Measurements from ENCODE around the gene FAM193B.

Gene FAM193B

DNA sequence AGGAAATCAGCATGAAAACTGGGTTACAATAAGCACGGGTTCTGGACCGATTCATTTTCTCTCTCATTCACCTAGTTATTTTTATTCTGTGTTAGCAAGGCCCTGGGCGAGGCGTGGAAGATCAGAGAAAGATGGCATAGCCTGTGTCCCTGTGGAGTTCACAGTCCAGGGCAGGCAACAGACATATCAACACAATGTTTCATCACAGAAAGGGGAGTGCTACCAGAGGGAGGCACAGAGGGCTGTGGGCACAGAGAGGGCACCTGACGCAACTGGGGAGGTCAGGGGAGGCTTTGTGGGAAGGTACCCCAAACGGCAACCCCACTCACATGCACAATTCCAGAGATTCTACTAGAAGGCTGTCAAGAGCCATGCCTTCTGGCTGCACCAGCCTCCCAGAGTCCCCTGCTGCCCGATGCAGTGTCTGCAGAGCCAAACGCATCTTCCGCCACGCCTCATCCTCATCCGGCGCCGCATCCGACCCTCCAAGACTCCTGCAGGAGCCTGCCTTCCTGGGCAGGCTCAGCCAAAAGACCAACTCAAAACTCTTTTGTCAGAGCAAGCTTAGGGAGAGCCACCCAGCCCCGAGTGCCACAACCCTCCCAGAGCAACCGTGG, 1.4 kb downstream of the FAM193B start:
- Histone ChIP-seq H3K27me3 (ENCODE audit: control insufficient read depth, insufficient read depth, low read length) (no peaks in the 10 kb centered on the region), H3K27ac (ENCODE audit: low read depth, low read length) (peak overlapping the region; percentile 79; the same call in 1 of the 2 replicates), H3K4me3 (ENCODE audit: low read depth, low read length) (peak overlapping the region; percentile 98), H3K36me3 (ENCODE audit: control insufficient read depth, insufficient read depth, low read length) (peaks cover 33% of the 10 kb centered on the region), H3K9ac (ENCODE audit: low read length) (peak overlapping the region; percentile 91), H3K4me1 (ENCODE audit: control insufficient read depth, insufficient read depth, low read length) (peaks cover 18% of the 10 kb centered on the region), H3K9me3 (ENCODE audit: control insufficient read depth, insufficient read depth, low read depth, low read length) (no peaks in the 10 kb centered on the region)

DNA sequence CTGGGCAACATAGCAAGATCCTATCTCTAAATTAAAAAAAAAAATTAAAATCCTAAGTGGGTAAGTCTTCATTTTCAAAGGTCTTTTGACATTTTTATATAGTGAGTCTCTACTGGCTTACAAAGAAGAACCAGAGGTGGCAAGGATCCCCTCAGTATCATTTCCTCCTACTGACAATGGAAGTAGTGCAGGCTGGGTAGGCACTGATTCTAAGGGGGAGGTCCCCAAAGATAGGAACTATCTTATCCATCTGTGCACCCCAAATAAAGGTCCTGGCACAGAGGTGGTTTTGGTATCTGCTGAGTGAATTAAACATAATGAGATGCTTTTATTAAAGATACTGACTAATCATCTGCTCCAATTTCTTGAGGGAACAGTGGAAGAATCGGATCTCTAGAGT, 4.2 kb downstream of the FAM193B start:
- Histone ChIP-seq H3K4me1 (ENCODE audit: control insufficient read depth, insufficient read depth, low read length) (peaks cover 24% of the 10 kb centered on the region), H3K9ac (ENCODE audit: low read length) (no peak overlapping the region)

GRCh38 chr5:177548495-177548894, 5.9 kb downstream of the FAM193B start:
- peaks cover 33% of the 10 kb centered on the region for H3K36me3 ChIP-seq (ENCODE audit: control insufficient read depth, insufficient read depth, low read length)
- H3K27ac ChIP-seq (ENCODE audit: low read depth, low read length): no peak overlapping the region
- no peak overlapping the region for H3K9ac ChIP-seq (ENCODE audit: low read length)
- no peaks in the 10 kb centered on the region for H3K27me3 ChIP-seq (ENCODE audit: control insufficient read depth, insufficient read depth, low read length)
- H3K4me3 ChIP-seq (ENCODE audit: low read depth, low read length): no peak overlapping the region
- peaks cover 20% of the 10 kb centered on the region for H3K4me1 ChIP-seq (ENCODE audit: control insufficient read depth, insufficient read depth, low read length)
- H3K9me3 ChIP-seq (ENCODE audit: control insufficient read depth, insufficient read depth, low read depth, low read length): no peaks in the 10 kb centered on the region

More for the DNA sequence above, 4.2 kb downstream of the FAM193B start:
- Histone ChIP-seq H3K27ac (ENCODE audit: low read depth, low read length) (no peak overlapping the region), H3K27me3 (ENCODE audit: control insufficient read depth, insufficient read depth, low read length) (no peaks in the 10 kb centered on the region), H3K4me3 (ENCODE audit: low read depth, low read length) (no peak overlapping the region), H3K36me3 (ENCODE audit: control insufficient read depth, insufficient read depth, low read length) (peaks cover 33% of the 10 kb centered on the region), H3K9me3 (ENCODE audit: control insufficient read depth, insufficient read depth, low read depth, low read length) (no peaks in the 10 kb centered on the region)

- Histone ChIP-seq H3K36me3 (ENCODE audit: control insufficient read depth, insufficient read depth, low read length) (peaks cover 29% of the 10 kb centered on the region), H3K27ac (ENCODE audit: low read depth, low read length) (no peak overlapping the region), H3K9me3 (ENCODE audit: control insufficient read depth, insufficient read depth, low read depth, low read length) (no peaks in the 10 kb centered on the region), H3K4me3 (ENCODE audit: low read depth, low read length) (no peak overlapping the region), H3K4me1 (ENCODE audit: control insufficient read depth, insufficient read depth, low read length) (peaks cover 13% of the 10 kb centered on the region), H3K9ac (ENCODE audit: low read length) (no peak overlapping the region), H3K27me3 (ENCODE audit: control insufficient read depth, insufficient read depth, low read length) (no peaks in the 10 kb centered on the region)
These were observed 6.6 kb downstream of the FAM193B start for GRCh38 chr5:177547736-177548135.

DNA sequence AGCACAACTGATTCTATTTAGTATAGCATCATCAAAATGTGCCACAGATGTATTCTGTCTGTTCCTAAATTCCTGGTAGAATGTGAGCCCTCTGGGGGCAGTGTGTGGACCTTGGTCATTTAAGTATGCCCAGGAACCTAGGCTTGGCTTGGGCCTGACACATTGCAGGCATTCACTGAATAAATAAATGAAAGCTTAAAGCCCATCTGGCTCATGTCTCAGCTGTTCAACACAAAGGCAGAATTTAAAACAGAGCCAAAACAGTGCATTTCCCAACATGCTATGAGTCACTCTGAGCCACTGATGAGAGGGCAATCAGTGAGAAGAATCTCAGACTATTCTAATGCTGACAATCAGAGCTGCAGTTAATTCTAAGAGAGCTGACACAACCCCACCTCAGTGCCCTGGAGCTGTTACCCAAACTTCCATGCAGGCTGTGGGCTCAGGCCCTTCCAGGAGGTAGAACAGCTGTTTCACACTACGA, 8.1 kb downstream of the FAM193B start:
- Histone ChIP-seq H3K36me3 (ENCODE audit: control insufficient read depth, insufficient read depth, low read length) (peaks cover 22% of the 10 kb centered on the region), H3K4me3 (ENCODE audit: low read depth, low read length) (no peak overlapping the region), H3K9me3 (ENCODE audit: control insufficient read depth, insufficient read depth, low read depth, low read length) (no peaks in the 10 kb centered on the region), H3K4me1 (ENCODE audit: control insufficient read depth, insufficient read depth, low read length) (peaks cover 12% of the 10 kb centered on the region; the same call in 1 of the 2 replicates), H3K9ac (ENCODE audit: low read length) (peak overlapping the region; percentile 30), H3K27ac (ENCODE audit: low read depth, low read length) (peak overlapping the region; percentile 50; the same call in 1 of the 2 replicates), H3K27me3 (ENCODE audit: control insufficient read depth, insufficient read depth, low read length) (no peaks in the 10 kb centered on the region)

DNA sequence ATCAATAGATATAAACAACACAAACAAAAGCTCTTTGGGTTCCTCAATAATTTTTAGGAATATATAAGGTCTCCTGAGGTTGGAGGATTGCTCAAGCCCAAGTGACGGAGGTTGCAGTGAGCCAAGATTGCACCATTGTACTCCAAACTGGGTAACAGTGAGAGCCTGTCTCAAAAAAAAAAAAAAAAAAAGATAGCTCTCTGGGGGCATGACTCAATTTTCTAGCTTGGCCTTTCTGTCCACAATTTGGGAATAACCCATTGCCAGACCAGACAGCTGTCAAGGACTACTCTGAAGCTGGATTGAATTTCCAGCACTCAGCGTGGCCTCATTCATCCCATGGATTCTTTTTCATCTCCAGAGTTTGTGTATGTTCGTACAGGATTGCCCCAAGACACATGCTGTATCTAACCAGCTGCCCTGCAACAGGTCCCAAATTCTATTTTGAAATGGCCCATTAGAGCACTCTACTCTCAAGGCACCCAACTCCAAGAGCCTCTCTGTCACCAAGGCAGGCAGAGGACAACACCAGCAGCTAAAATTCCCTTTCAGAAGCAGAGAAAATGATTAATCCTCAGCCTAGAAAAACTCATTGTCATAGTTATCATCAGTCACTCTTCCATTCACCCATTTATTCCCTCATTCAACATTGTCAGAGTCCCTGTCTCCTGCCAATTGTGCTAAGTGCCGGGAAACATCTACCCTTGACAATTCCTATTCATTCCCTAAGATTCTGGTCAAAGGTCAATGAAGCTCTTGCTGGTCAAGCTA, 8.7 kb downstream of the FAM193B start:
- Histone ChIP-seq H3K27ac (ENCODE audit: low read depth, low read length) (peak overlapping the region; percentile 50; the same call in 1 of the 2 replicates), H3K4me1 (ENCODE audit: control insufficient read depth, insufficient read depth, low read length) (peaks cover 12% of the 10 kb centered on the region; the same call in 1 of the 2 replicates), H3K36me3 (ENCODE audit: control insufficient read depth, insufficient read depth, low read length) (peaks cover 16% of the 10 kb centered on the region), H3K4me3 (ENCODE audit: low read depth, low read length) (no peak overlapping the region), H3K9me3 (ENCODE audit: control insufficient read depth, insufficient read depth, low read depth, low read length) (no peaks in the 10 kb centered on the region), H3K9ac (ENCODE audit: low read length) (peak overlapping the region; percentile 11), H3K27me3 (ENCODE audit: control insufficient read depth, insufficient read depth, low read length) (no peaks in the 10 kb centered on the region)

GRCh38 chr5:177542816-177543465, 11.4 kb downstream of the FAM193B start:
- Histone ChIP-seq H3K27ac (ENCODE audit: low read depth, low read length) (no peak overlapping the region), H3K9ac (ENCODE audit: low read length) (no peak overlapping the region), H3K27me3 (ENCODE audit: control insufficient read depth, insufficient read depth, low read length) (no peaks in the 10 kb centered on the region), H3K4me3 (ENCODE audit: low read depth, low read length) (no peak overlapping the region), H3K4me1 (ENCODE audit: control insufficient read depth, insufficient read depth, low read length) (peaks cover 16% of the 10 kb centered on the region; the same call in 1 of the 2 replicates), H3K36me3 (ENCODE audit: control insufficient read depth, insufficient read depth, low read length) (peaks cover 25% of the 10 kb centered on the region), H3K9me3 (ENCODE audit: control insufficient read depth, insufficient read depth, low read depth, low read length) (no peaks in the 10 kb centered on the region)

GRCh38 chr5:177540438-177540837, 13.9 kb downstream of the FAM193B start:
- Histone ChIP-seq H3K27ac (ENCODE audit: low read depth, low read length) (no peak overlapping the region), H3K4me3 (ENCODE audit: low read depth, low read length) (no peak overlapping the region), H3K4me1 (ENCODE audit: control insufficient read depth, insufficient read depth, low read length) (peaks cover 6% of the 10 kb centered on the region; the same call in 1 of the 2 replicates), H3K9ac (ENCODE audit: low read length) (no peak overlapping the region), H3K9me3 (ENCODE audit: control insufficient read depth, insufficient read depth, low read depth, low read length) (no peaks in the 10 kb centered on the region), H3K36me3 (ENCODE audit: control insufficient read depth, insufficient read depth, low read length) (peaks cover 49% of the 10 kb centered on the region), H3K27me3 (ENCODE audit: control insufficient read depth, insufficient read depth, low read length) (no peaks in the 10 kb centered on the region)

DNA sequence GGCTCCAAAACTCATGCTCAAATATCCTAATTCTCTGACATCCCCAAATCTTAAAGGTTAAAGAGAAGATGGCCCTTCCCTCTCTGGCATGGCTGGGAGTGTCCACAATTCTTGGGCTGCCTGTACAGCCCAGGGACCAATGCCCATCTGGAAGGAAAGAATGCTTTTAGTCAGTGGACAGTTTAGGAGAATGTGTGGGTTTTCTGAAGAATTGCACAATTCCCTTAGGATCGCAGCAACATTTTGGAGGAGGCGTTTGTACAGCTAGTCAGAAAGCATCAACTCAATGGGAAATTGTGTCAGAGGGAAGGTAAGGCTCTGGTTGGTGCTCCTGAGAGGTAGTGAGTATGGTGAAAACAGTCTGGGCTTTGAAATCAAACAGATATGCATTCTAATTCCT, 15.0 kb downstream of the FAM193B start:
- peaks cover 6% of the 10 kb centered on the region; the same call in 1 of the 2 replicates for H3K4me1 ChIP-seq (ENCODE audit: control insufficient read depth, insufficient read depth, low read length)
- no peak overlapping the region for H3K9ac ChIP-seq (ENCODE audit: low read length)
- no peaks in the 10 kb centered on the region for H3K27me3 ChIP-seq (ENCODE audit: control insufficient read depth, insufficient read depth, low read length)
- no peaks in the 10 kb centered on the region for H3K9me3 ChIP-seq (ENCODE audit: control insufficient read depth, insufficient read depth, low read depth, low read length)
- H3K27ac ChIP-seq (ENCODE audit: low read depth, low read length): no peak overlapping the region
- no peak overlapping the region for H3K4me3 ChIP-seq (ENCODE audit: low read depth, low read length)
- peaks cover 58% of the 10 kb centered on the region for H3K36me3 ChIP-seq (ENCODE audit: control insufficient read depth, insufficient read depth, low read length)

GRCh38 chr5:177538876-177539275, 15.5 kb downstream of the FAM193B start:
- Histone ChIP-seq H3K9ac (ENCODE audit: low read length) (no peak overlapping the region), H3K9me3 (ENCODE audit: control insufficient read depth, insufficient read depth, low read depth, low read length) (no peaks in the 10 kb centered on the region), H3K27me3 (ENCODE audit: control insufficient read depth, insufficient read depth, low read length) (no peaks in the 10 kb centered on the region), H3K36me3 (ENCODE audit: control insufficient read depth, insufficient read depth, low read length) (peaks cover 60% of the 10 kb centered on the region), H3K4me3 (ENCODE audit: low read depth, low read length) (no peak overlapping the region), H3K27ac (ENCODE audit: low read depth, low read length) (no peak overlapping the region), H3K4me1 (ENCODE audit: control insufficient read depth, insufficient read depth, low read length) (peaks cover 6% of the 10 kb centered on the region; the same call in 1 of the 2 replicates)

Data from HUES6 (cell line).